GM12873 (cell line): ENCODE measurements around the gene ZNF70.

Experiments used
- CTCF ChIP-seq: IDR thresholded peaks from 2 replicates; pipeline ENCODE4 v1.5.1; 2012; ENCODE audit warnings: low read depth, mild to moderate bottlenecking, moderate library complexity, low read length, control low read depth; ENCODE audit not compliant: insufficient read depth; ENCODE audit errors: missing control alignments

The ZNF70 gene

GRCh38 chr22:23695141-23695540 lies 55.8 kb downstream of the ZNF70 start:
- TF ChIP-seq CTCF = no peak

GRCh38 chr22:23693979-23694680 lies 56.8 kb downstream of the ZNF70 start:
- TF ChIP-seq CTCF = no peak

- no peak for TF ChIP-seq CTCF
These were observed 58.2 kb downstream of the ZNF70 start for GRCh38 chr22:23692598-23693291.

GRCh38 chr22:23691748-23692423 lies 59.0 kb downstream of the ZNF70 start:
- TF ChIP-seq CTCF = no peak

GRCh38 chr22:23690713-23691112 lies 60.2 kb downstream of the ZNF70 start, which contains the start of gene RGL4:
RGL4 (plus strand) TSS chr22:23691013; CDS start chr22:23692031, 1,018 bp downstream.
- no peak for TF ChIP-seq CTCF

- no peak for TF ChIP-seq CTCF
These were observed 61.5 kb downstream of the ZNF70 start for GRCh38 chr22:23689414-23689813.
